Activated naive CD4-positive, alpha-beta T cell (primary cell): ENCODE measurements around the gene TPM2.
A peak's percentile ranks its signal among the peaks of the same experiment; 100 is the strongest.

ENCODE experiments used
- DNase-seq, 4 experiments: peaks; one replicate each; lab custom pipeline; 2025; lab: John Stamatoyannopoulos, UW

Gene TPM2

GRCh38 chr9:35689542-35690293, at the start of gene TPM2:
TPM2 (minus strand) TSS chr9:35689925; CDS start chr9:35689817, 108 bp downstream.
- no peak for DNase-seq

GRCh38 chr9:35738924-35739323, 49.2 kb upstream of the TPM2 start:
- no peak for DNase-seq

GRCh38 chr9:35738186-35738585, 48.5 kb upstream of the TPM2 start:
- no peak for DNase-seq

- no peak for DNase-seq
Observed at GRCh38 chr9:35737143-35737542, 47.4 kb upstream of the TPM2 start.

GRCh38 chr9:35736201-35736633, 46.5 kb upstream of the TPM2 start:
- peak in 2 of 4 experiments; percentile 11 to 40 for DNase-seq

- DNase-seq, result no peak
Observed at GRCh38 chr9:35734096-35734495, 44.4 kb upstream of the TPM2 start.

GRCh38 chr9:35732800-35733541, 43.2 kb upstream of the TPM2 start:
- DNase-seq, result no peak

GRCh38 chr9:35732185-35732799, 42.6 kb upstream of the TPM2 start, which contains the start of the genes CREB3 and TLN1:
CREB3 (plus strand) TSS chr9:35732666; CDS start chr9:35732773, 107 bp downstream.
TLN1 (minus strand) TSS chr9:35732195; CDS start chr9:35725694, 6,501 bp downstream.
- DNase-seq, result peak; percentile 83 to 96 (median 92)

GRCh38 chr9:35731415-35732184, 41.9 kb upstream of the TPM2 start:
- no peak for DNase-seq

GRCh38 chr9:35730486-35730854, 40.7 kb upstream of the TPM2 start:
- DNase-seq, result no peak

- DNase-seq, result no peak
Observed at GRCh38 chr9:35729700-35730485, 40.2 kb upstream of the TPM2 start.

GRCh38 chr9:35729101-35729500, 39.4 kb upstream of the TPM2 start:
- no peak for DNase-seq

GRCh38 chr9:35728041-35728971, 38.6 kb upstream of the TPM2 start:
- DNase-seq, result no peak

- DNase-seq, result no peak
Observed at GRCh38 chr9:35727676-35728040, 37.9 kb upstream of the TPM2 start.

GRCh38 chr9:35726931-35727330, 37.2 kb upstream of the TPM2 start:
- DNase-seq, result peak in 2 of 4 experiments; percentile 12 to 39

GRCh38 chr9:35725362-35725761, 35.6 kb upstream of the TPM2 start:
- DNase-seq, result no peak

- DNase-seq, result no peak
Observed at GRCh38 chr9:35723908-35724307, 34.2 kb upstream of the TPM2 start.

- no peak for DNase-seq
Observed at GRCh38 chr9:35723426-35723825, 33.7 kb upstream of the TPM2 start.

- no peak for DNase-seq
Observed at GRCh38 chr9:35719546-35719945, 29.8 kb upstream of the TPM2 start.
